HG02981 (cell line): ENCODE results near the gene PPP6R2.
"Not testable (repeated sequence)": the region's sequence is repeated elsewhere in the genome, so short reads cannot be mapped to it uniquely, and the experiment has no call there.

ENCODE experiments used
- ATAC-seq: cut with Tn5 transposase; IDR thresholded peaks from one replicate; pipeline ENCODE4 v1.9.1; 2021; ENCODE audit warnings: mild to moderate bottlenecking, moderate library complexity; ENCODE audit not compliant: unreplicated experiment

Gene PPP6R2

GRCh38 chr22:50397371-50398060 lies 54.4 kb downstream of the PPP6R2 start:
- ATAC-seq: not testable (repeated sequence)

- no peak for ATAC-seq
Observed at GRCh38 chr22:50398831-50399648, 55.9 kb downstream of the PPP6R2 start.

GRCh38 chr22:50399751-50400331 lies 56.7 kb downstream of the PPP6R2 start:
- no peak for ATAC-seq

- ATAC-seq: no peak
Observed at GRCh38 chr22:50400406-50400805, 57.3 kb downstream of the PPP6R2 start.

- ATAC-seq: no peak
Observed at GRCh38 chr22:50400931-50401330, 57.8 kb downstream of the PPP6R2 start.

GRCh38 chr22:50401907-50402306 lies 58.8 kb downstream of the PPP6R2 start:
- ATAC-seq: no peak

- no peak for ATAC-seq
Observed at GRCh38 chr22:50403701-50404101, 60.6 kb downstream of the PPP6R2 start.

- no peak for ATAC-seq
Observed at GRCh38 chr22:50406416-50407170, 63.5 kb downstream of the PPP6R2 start.

GRCh38 chr22:50408311-50408710 lies 65.2 kb downstream of the PPP6R2 start:
- no peak for ATAC-seq

- ATAC-seq: not testable (repeated sequence)
Observed at GRCh38 chr22:50408954-50409353, 65.8 kb downstream of the PPP6R2 start.

GRCh38 chr22:50414476-50415248 lies 71.5 kb downstream of the PPP6R2 start:
- ATAC-seq: no peak

- no peak for ATAC-seq
Observed at GRCh38 chr22:50415426-50415825, 72.3 kb downstream of the PPP6R2 start.

- ATAC-seq: no peak
Observed at GRCh38 chr22:50416996-50417395, 73.9 kb downstream of the PPP6R2 start.

GRCh38 chr22:50417411-50418210 lies 74.5 kb downstream of the PPP6R2 start:
- no peak for ATAC-seq

GRCh38 chr22:50418624-50419023 lies 75.5 kb downstream of the PPP6R2 start:
- no peak for ATAC-seq

GRCh38 chr22:50419116-50419515 lies 76.0 kb downstream of the PPP6R2 start:
- ATAC-seq: no peak

GRCh38 chr22:50420015-50420414 lies 76.9 kb downstream of the PPP6R2 start:
- ATAC-seq: no peak

- no peak for ATAC-seq
Observed at GRCh38 chr22:50420581-50420980, 77.5 kb downstream of the PPP6R2 start.

GRCh38 chr22:50422046-50422445 lies 78.9 kb downstream of the PPP6R2 start:
- no peak for ATAC-seq
